Kidney glomerular epithelial cell (primary cell): Measurements from ENCODE around the gene EMC9.

ENCODE experiments used
- DNase-seq: peaks from one replicate; lab custom pipeline; 2025; lab: John Stamatoyannopoulos, UW

Gene EMC9, protein sequence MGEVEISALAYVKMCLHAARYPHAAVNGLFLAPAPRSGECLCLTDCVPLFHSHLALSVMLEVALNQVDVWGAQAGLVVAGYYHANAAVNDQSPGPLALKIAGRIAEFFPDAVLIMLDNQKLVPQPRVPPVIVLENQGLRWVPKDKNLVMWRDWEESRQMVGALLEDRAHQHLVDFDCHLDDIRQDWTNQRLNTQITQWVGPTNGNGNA

DNA sequence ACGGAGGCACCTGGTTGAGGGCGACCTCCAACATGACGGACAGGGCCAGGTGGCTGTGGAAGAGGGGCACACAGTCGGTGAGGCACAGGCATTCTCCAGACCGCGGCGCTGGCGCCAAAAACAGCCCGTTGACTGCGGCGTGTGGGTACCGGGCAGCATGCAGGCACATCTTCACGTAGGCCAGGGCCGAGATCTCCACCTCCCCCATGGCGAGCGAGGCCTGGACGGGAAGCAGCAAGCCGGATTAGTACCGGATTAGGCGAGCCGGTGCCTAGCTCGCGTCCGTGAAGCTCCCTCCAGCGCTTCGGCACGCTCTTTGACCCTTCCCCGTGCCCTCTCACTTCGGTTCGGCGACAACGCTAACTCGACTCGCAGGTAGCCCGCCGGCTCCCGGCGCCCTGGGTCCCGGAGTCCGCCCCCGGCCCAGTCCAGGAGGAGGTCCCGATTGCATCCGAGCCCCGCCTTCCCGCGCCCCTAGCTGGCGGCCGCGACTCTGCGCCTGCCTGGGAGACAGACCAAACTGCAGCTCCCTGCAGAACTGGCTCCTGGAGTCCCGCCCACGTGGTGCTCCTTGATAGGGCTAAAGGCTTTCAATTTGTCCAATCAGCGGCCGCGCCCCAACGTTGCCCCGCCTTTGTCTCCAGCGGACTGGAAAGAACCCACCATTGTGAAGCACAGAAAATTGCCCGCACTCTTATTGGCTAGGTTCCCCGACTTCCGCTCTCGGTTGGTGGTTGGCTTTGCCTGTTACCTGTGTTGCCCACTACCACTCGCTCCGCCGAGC, at the start of gene EMC9:
Gene EMC9, minus strand, starts transcription at position 495 of the 784 bp plus-strand sequence. Its CDS starts 287 bp downstream, at position 208.
- peak; percentile 100 for DNase-seq

- no peak for DNase-seq
Observed at GRCh38 chr14:24190416-24190815, 49.0 kb upstream of the EMC9 start.

- DNase-seq, result no peak
Observed at GRCh38 chr14:24189460-24189859, 48.1 kb upstream of the EMC9 start.

DNA sequence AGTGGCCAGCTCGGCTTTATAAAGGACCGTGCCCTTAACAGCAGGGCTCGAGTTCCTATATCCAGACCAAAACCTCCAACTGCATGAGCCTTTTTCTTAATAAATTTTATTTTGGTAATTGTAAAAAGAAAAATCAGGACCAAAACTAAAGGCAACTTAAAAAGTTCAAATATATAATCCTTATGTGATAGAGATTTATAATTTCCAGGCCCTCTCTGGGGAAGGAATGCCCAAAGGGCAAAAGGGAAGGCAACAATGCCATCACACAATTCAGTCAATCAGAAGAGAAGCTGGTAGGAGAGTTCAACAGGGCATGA, 47.6 kb upstream of the EMC9 start:
- no peak for DNase-seq

GRCh38 chr14:24188251-24189058, 47.1 kb upstream of the EMC9 start, which contains the start of gene IPO4:
Gene IPO4, minus strand, starts transcription at chr14:24188816. Its CDS starts 29 bp downstream, at chr14:24188787.
- DNase-seq, result peak; percentile 95

DNA sequence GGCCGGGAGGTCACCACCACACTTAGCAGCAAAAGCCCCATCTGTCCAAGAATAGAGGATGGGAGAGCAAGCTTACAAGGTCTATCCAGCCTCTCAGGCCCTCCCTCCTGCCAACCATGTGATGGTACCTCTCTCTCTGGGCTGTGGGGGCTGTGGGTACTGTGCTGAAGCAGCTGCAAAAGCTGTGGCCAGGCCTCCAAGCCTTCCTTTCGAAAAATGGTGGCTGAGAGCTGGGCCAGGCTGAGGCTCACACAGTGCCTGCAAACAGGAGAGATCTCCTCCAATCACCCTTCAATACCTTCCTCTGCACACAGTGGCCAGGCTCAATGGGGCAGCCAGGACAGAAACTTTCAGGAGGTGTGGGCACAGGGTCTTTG, 46.1 kb upstream of the EMC9 start:
- no peak for DNase-seq

GRCh38 chr14:24186831-24187538, 45.6 kb upstream of the EMC9 start:
- no peak for DNase-seq

DNA sequence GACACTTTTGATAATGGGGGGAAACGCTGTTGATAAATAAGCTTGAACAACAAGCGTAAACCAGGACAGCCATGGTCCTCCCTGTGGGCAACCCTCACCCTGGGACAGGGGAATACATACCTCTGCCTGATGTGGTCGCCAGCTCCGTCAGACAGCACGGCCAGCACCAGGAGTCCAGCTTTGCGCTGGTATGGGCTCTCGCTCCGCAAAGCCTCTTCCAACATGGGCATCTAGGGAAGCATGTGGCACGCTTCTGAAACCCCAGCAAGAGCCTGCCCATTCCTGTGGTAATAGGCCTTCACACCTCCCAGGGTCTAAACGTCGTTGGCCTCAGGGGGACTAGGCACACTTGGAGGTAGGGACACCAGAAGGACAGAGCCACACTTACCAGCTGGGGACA, 44.4 kb upstream of the EMC9 start:
- no peak for DNase-seq

DNA sequence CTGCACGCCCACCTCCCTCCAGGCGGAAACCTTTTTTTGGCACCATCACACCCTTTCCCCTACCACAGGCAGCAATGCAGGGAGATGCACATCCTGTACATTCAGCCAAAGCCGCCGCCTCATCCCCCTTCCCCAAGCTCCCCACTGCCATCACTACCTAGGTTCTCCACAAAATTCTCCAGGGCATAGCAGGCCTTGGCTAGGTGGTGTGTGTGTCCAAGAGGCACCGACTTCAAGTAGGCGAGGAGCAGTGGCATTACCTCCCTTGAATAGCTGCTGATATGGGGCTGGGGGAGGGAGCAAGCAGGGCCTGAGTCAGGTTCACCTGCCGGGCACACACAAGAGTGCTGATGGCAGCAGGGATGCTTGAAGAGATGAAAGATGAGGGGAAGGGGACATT, 43.6 kb upstream of the EMC9 start:
- no peak for DNase-seq

DNA sequence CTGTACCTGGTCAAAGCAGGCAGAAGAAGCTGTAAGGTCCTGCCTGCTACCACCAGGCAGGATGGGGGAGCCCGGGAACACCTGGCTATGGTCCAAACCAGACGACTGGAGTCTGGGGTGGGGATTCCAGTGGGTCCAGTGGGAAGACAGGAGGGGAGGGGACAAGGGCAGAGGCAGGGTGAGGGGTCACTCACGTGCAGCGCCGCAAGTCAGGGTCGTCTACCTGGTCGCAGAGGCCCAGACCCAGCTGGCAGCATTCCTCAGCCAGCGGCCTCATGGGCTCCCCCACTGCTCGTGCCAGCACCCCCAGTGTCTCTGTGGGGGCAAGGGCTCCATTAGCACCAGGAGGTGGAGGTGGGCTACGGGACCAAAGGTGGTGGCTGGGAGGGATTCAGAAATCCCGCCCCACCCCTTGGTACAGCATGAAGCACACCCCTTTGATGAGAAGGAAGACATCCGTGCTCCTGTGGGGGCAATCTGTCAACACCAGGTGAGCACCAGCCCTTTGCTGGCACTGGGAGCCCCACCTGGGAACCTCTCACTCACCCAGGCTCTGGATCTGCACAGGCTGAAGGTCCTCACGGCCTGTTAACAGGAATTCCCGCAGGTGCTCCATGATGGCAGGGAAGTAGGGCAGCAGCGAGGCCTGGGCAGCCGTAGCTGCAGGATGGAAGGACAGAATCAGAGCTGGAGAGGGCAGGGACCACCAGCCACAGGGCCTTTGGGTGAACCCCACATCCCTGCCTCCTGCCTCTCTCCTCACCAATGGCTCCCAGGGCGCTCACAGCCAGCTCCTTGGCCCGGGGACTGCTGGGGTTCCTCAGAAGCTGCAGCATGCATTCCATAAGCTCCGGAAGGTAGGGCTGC, 42.9 kb upstream of the EMC9 start:
- DNase-seq, result no peak

DNA sequence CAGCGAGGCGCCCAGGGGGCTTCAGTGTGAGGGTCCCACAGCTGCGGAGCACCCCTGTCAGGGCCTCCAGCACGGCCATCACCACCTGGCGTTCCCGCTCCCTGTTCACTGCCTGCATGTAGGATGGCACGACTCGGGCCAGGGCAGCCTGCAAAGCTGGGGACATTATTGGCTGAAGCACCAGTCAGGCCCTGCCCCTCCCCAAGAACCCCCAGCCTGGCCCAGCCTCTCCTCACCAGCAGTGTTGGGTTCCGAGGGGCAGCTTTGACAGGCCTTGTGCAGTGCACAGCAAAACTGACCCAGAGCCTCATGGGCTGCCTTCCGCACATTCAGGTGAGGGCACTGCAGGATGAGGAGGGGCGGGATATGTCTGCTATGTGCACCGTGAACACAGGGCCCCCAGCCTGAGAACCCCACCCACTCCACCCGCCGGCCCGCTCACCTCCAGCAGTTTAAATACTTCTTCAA, 41.7 kb upstream of the EMC9 start:
- DNase-seq, result no peak

- DNase-seq, result no peak
Observed at GRCh38 chr14:24182110-24182882, 40.9 kb upstream of the EMC9 start.

GRCh38 chr14:24181371-24182077, 40.1 kb upstream of the EMC9 start:
- no peak for DNase-seq

GRCh38 chr14:24179961-24180796, 38.8 kb upstream of the EMC9 start:
- DNase-seq, result peak; percentile 94

- no peak for DNase-seq
Observed at GRCh38 chr14:24179294-24179960, 38.0 kb upstream of the EMC9 start.

- DNase-seq, result no peak
Observed at GRCh38 chr14:24178399-24179178, 37.2 kb upstream of the EMC9 start.

DNA sequence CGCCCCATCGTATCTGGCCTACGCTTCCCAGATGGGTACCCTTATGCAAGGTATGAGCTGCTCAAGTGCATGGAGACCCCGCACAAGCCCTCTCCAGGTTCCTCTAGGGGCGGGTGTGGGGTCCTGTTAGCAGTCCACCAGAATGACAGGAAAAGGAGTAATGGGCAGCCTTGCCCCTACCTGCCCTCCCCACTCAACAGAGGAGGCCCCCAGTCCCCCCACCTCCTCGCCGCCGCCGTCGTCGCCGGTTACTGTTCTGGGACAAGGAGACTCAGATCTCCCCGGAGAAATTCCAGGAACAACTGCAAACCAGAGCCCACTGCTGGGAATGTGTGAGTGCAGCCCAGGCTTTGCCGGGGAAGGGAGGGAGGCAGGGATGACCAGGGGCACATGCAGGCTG, 36.5 kb upstream of the EMC9 start:
- DNase-seq, result no peak
